GM12878 (cell line): ENCODE data around the gene UBQLN1.

Experiments
- CHD1 ChIP-seq: IDR thresholded peaks from 2 replicates; pipeline ENCODE4 v1.6.1; 2012; ENCODE audit warnings: low read depth, low read length, improper control_type of control experiment
- CTCF ChIP-seq, 3 experiments: IDR thresholded peaks in 2 of 3; conservative IDR thresholded peaks in 1 of 3; 2 replicates each; pipeline ENCODE4 v1.5.1; 2011; ENCODE audit warnings: low read depth in 3 of 3, low read length in 3 of 3, mild to moderate bottlenecking in 3 of 3, control low read depth in 2 of 3, moderate library complexity in 2 of 3, inconsistent platforms in 1 of 3, mixed read lengths in 1 of 3; ENCODE audit not compliant: control insufficient read depth in 2 of 3, insufficient read depth in 1 of 3; ENCODE audit errors: extremely low read depth in 1 of 3
- FOXK2 ChIP-seq: fragments of 450-650 bp; IDR thresholded peaks from 2 replicates; pipeline ENCODE4 v1.6.1; 2017; ENCODE audit warnings: mild to moderate bottlenecking, moderate library complexity
- JUNB ChIP-seq: IDR thresholded peaks from 2 replicates; pipeline ENCODE4 v1.6.1; 2016; ENCODE audit warnings: antibody characterized with exemption, mild to moderate bottlenecking
- POLR2A ChIP-seq: IDR thresholded peaks from 2 replicates; pipeline ENCODE4 v1.6.1; 2011; ENCODE audit warnings: low read depth, mild to moderate bottlenecking, low read length
- USF1 ChIP-seq: IDR thresholded peaks from 2 replicates; pipeline ENCODE4 v1.6.1; 2011; ENCODE audit warnings: borderline replicate concordance, low read depth, mild to moderate bottlenecking, moderate library complexity, mixed read lengths, low read length; ENCODE audit not compliant: insufficient read depth; ENCODE audit errors: extremely low read length

GRCh38 chr9:83707768-83708514 lies at the start of gene UBQLN1:
- TF ChIP-seq CTCF (IDR thresholded peaks at IDR 0.05 in 2 of 3, conservative IDR thresholded peaks at IDR 0.05 in 1 of 3; ENCODE audit: control insufficient read depth in 2 of 3, extremely low read depth in 1 of 3, insufficient read depth in 1 of 3, low read depth in 3 of 3, low read length in 3 of 3) (no peak), POLR2A (peak; percentile 96), USF1 (no peak), JUNB (peak; percentile 57), FOXK2 (no peak), CHD1 (0 out of 2 replicates have a peak, but pooled peaks have one; percentile 41)
